CD4-positive, alpha-beta T cell (primary cell): ENCODE results near the gene TNS1. TPM values are rescaled to one million over a fixed set of nuclear protein-coding genes. Genes with fewer than 3 reads are reported as not detected.

Experiments
- ATAC-seq: fragments of 200-7000 bp; cut with Tn5 transposase; one replicate; pipeline ENCODE4 v1.10.0; 2022; ENCODE audit warnings: mild to moderate bottlenecking; ENCODE audit not compliant: poor library complexity
- CTCF ChIA-PET: fragments of 350-600 bp; sonication (Branson Sonifier 250); formaldehyde crosslinking; loops from one replicate; lab custom pipeline; 2021; ENCODE audit warnings: antibody characterized with exemption, inconsistent platforms; lab: Charles Lee
- POLR2A ChIA-PET: fragments of 350-600 bp; sonication (Branson Sonifier 250); formaldehyde crosslinking; loops from one replicate; lab custom pipeline; 2021; ENCODE audit warnings: antibody characterized with exemption, inconsistent platforms; lab: Charles Lee
- DNase-seq, 14 experiments: peaks; one replicate each; pipeline ENCODE4 v3.0.0-alpha.2; 2013 to 2020; ENCODE audit warnings: mixed read lengths in 2 of 14
- H3K27ac ChIP-seq, 2 donors: one replicate each; pipeline versions ENCODE4 v1.5.1 to v1.7.0; 2013; ENCODE audit warnings: low read length in 2 of 2, low read depth in 1 of 2, mild to moderate bottlenecking in 1 of 2
- H3K27me3 ChIP-seq, 2 experiments: 1 replicate in 1 of 2; 2 replicates in 1 of 2; pipeline versions ENCODE4 v1.6.1 to v1.7.0; 2013; ENCODE audit warnings: low read length in 2 of 2, control low read depth in 1 of 2, mild to moderate bottlenecking in 1 of 2, moderate library complexity in 1 of 2; ENCODE audit not compliant: insufficient read depth in 2 of 2, control insufficient read depth in 1 of 2
- H3K36me3 ChIP-seq: one replicate; pipeline ENCODE4 v1.6.1; 2013; ENCODE audit warnings: low read length, control low read depth; ENCODE audit not compliant: insufficient read depth
- H3K4me1 ChIP-seq: one replicate; pipeline ENCODE4 v1.6.1; 2013; ENCODE audit warnings: low read length, control low read depth; ENCODE audit not compliant: insufficient read depth
- H3K4me3 ChIP-seq: one replicate; pipeline ENCODE4 v1.5.1; 2013; ENCODE audit warnings: mild to moderate bottlenecking, low read length, moderate library complexity
- H3K9me3 ChIP-seq, 2 experiments: 1 replicate in 1 of 2; 2 replicates in 1 of 2; pipeline versions ENCODE4 v1.6.1 to v1.7.0; 2013; ENCODE audit warnings: low read length in 2 of 2, mild to moderate bottlenecking in 2 of 2, control low read depth in 1 of 2, moderate library complexity in 1 of 2; ENCODE audit not compliant: control insufficient read depth in 1 of 2, insufficient read depth in 1 of 2
- H3K27ac Mint-ChIP-seq: one replicate; pipeline ENCODE4 v1.8.0; 2020; ENCODE audit warnings: mixed read lengths
- H3K27me3 Mint-ChIP-seq: one replicate; pipeline ENCODE4 v1.8.0; 2021; ENCODE audit warnings: mixed read lengths
- H3K36me3 Mint-ChIP-seq: one replicate; pipeline ENCODE4 v1.8.0; 2021; ENCODE audit warnings: low read depth, mixed read lengths
- H3K4me1 Mint-ChIP-seq: one replicate; pipeline ENCODE4 v1.8.0; 2021; ENCODE audit warnings: low read depth, mixed read lengths
- H3K4me3 Mint-ChIP-seq: one replicate; pipeline ENCODE4 v1.8.0; 2020; ENCODE audit warnings: mild to moderate bottlenecking, mixed read lengths
- H3K9me3 Mint-ChIP-seq: one replicate; pipeline ENCODE4 v1.8.0; 2020; ENCODE audit warnings: mixed read lengths
- intact Hi-C, 2 experiments: fragments of 100-400 bp; cut with DNase I in 1 of 2; cut with micrococcal nuclease in 1 of 2; formaldehyde crosslinking; loops; one replicate each; pipeline versions ENCODE4 v1.15.1 to v1.9.0; 2023 to 2025; cut with DNase I, micrococcal nuclease
- total RNA-seq, 174 experiments: library from RNA in 2 of 174; stranded (reverse) in 2 of 174; gene quantifications; one replicate each; pipeline ENCODE4 v1.2.3 and lab custom pipeline; 2021 to 2026
- TF ChIP-seq, protein P1 (sequence below): fragments of 200-600 bp; IDR thresholded peaks from one replicate; pipeline ENCODE4 v1.8.0; 2022; ENCODE audit warnings: antibody characterized with exemption, mild to moderate bottlenecking

Gene TNS1
- total RNA-seq, 2 experiments from 2014 or later, result 0.25 to 0.34 TPM

DNA sequence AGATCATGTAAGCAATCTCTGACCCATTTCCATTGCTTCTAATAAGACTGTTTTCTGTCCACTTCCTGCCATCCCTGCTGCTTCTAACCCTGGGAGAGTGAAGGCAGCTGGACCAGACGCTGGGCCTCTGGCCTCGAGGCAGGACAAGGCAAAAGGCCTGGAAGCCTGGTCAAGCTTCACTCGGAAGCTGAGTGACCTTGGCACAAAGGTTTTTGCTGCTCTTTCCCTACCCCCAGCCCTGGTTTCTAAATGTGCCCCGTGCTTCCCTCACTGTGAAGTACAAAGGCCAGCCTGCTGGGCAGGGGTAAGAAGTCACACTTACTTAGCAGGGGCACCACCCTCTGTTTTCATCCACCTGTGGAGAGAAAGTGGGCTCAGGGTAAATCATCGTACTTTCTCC, 195.0 kb downstream of the TNS1 start:
- no peak overlapping the region for H3K4me3 ChIP-seq
- no peaks in the 10 kb centered on the region for H3K9me3 ChIP-seq
- no peaks in the 10 kb centered on the region for H3K27me3 ChIP-seq
- CTCF ChIA-PET, result no interaction called here
- no peaks in the 10 kb centered on the region for H3K4me1 Mint-ChIP-seq
- no peak overlapping the region for H3K27ac Mint-ChIP-seq
- H3K27ac ChIP-seq, result no peak overlapping the region
- ATAC-seq (no peak), DNase-seq (no peak)
- TF ChIP-seq, protein P1, sequence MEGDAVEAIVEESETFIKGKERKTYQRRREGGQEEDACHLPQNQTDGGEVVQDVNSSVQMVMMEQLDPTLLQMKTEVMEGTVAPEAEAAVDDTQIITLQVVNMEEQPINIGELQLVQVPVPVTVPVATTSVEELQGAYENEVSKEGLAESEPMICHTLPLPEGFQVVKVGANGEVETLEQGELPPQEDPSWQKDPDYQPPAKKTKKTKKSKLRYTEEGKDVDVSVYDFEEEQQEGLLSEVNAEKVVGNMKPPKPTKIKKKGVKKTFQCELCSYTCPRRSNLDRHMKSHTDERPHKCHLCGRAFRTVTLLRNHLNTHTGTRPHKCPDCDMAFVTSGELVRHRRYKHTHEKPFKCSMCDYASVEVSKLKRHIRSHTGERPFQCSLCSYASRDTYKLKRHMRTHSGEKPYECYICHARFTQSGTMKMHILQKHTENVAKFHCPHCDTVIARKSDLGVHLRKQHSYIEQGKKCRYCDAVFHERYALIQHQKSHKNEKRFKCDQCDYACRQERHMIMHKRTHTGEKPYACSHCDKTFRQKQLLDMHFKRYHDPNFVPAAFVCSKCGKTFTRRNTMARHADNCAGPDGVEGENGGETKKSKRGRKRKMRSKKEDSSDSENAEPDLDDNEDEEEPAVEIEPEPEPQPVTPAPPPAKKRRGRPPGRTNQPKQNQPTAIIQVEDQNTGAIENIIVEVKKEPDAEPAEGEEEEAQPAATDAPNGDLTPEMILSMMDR, result no peak
- no peaks in the 10 kb centered on the region for H3K9me3 Mint-ChIP-seq
- POLR2A ChIA-PET, result no interaction called here
- H3K36me3 ChIP-seq, result no peaks in the 10 kb centered on the region
- no peaks in the 10 kb centered on the region for H3K36me3 Mint-ChIP-seq
- no peaks in the 10 kb centered on the region for H3K4me1 ChIP-seq
- intact Hi-C loops, result no loop called here
- no peak overlapping the region for H3K4me3 Mint-ChIP-seq
- H3K27me3 Mint-ChIP-seq, result no peaks in the 10 kb centered on the region

DNA sequence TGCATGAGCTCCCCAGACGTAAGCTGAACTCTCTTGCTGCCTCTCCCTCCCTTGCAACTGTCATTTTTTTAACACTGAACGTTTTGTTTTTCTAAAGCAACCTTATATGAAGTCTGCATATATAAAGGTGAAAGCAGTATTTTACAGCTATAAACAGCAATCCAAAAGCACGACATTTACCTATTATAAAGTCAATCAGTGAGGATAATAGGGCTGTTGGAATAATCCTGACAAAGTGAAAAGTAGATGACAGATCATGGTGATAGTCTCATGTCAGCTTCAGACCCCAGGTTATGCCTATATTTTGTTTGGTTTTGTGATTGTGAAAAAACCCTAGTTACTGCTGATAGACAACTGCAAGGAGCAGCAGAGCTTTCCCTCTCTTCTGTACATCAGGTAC, 195.8 kb downstream of the TNS1 start:
- TF ChIP-seq, protein P1, result no peak
- ATAC-seq, result no peak

DNA sequence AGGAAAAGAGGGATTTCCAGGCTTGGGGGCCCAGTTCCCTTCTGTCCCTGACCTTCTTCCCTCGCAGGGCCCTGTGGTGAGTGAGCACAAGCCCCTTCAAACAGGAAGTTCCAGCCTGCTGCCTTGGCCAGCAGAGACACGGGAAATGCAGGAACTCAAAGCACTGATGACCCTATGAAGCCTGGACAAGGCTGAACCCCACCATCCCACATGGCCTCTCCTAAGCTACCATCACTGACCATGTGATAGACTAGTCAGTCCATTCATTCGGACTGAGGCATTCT, 196.4 kb downstream of the TNS1 start:
- H3K27ac Mint-ChIP-seq, result no peak overlapping the region
- no peaks in the 10 kb centered on the region for H3K4me1 Mint-ChIP-seq
- H3K4me1 ChIP-seq, result no peaks in the 10 kb centered on the region
- no peak for ATAC-seq
- TF ChIP-seq, protein P1, result no peak
- no peaks in the 10 kb centered on the region for H3K9me3 Mint-ChIP-seq
- no peak overlapping the region for H3K4me3 ChIP-seq
- no peak overlapping the region for H3K4me3 Mint-ChIP-seq
- no peak overlapping the region for H3K27ac ChIP-seq
- intact Hi-C loops, result no loop called here
- H3K9me3 ChIP-seq, result no peaks in the 10 kb centered on the region
- H3K36me3 ChIP-seq, result no peaks in the 10 kb centered on the region
- POLR2A ChIA-PET, result no interaction called here
- no peak for DNase-seq
- H3K27me3 ChIP-seq, result no peaks in the 10 kb centered on the region
- no peaks in the 10 kb centered on the region for H3K36me3 Mint-ChIP-seq
- CTCF ChIA-PET, result no interaction called here
- H3K27me3 Mint-ChIP-seq, result no peaks in the 10 kb centered on the region

More for the DNA sequence above, 195.8 kb downstream of the TNS1 start:
- no peak overlapping the region for H3K4me3 Mint-ChIP-seq
- ChIA-PET CTCF (no interaction called here), POLR2A (no interaction called here)
- Histone ChIP-seq H3K4me1 (no peaks in the 10 kb centered on the region), H3K4me3 (no peak overlapping the region), H3K27me3 (no peaks in the 10 kb centered on the region), H3K36me3 (no peaks in the 10 kb centered on the region), H3K9me3 (no peaks in the 10 kb centered on the region), H3K27ac (no peak overlapping the region)
- intact Hi-C loops, result no loop called here
- H3K27ac Mint-ChIP-seq, result no peak overlapping the region
- H3K9me3 Mint-ChIP-seq, result no peaks in the 10 kb centered on the region
- DNase-seq, result no peak
- no peaks in the 10 kb centered on the region for H3K36me3 Mint-ChIP-seq
- no peaks in the 10 kb centered on the region for H3K4me1 Mint-ChIP-seq
- no peaks in the 10 kb centered on the region for H3K27me3 Mint-ChIP-seq
